GM21723 (cell line): ENCODE measurements around the gene SEPTIN2.
"Not testable (repeated sequence)": the region's sequence is repeated elsewhere in the genome, so short reads cannot be mapped to it uniquely, and the experiment has no call there.

Source experiments
- ATAC-seq: cut with Tn5 transposase; IDR thresholded peaks from one replicate; pipeline ENCODE4 v1.9.1; 2021; ENCODE audit warnings: mild to moderate bottlenecking, moderate library complexity; ENCODE audit not compliant: unreplicated experiment

SEPTIN2 gene

DNA sequence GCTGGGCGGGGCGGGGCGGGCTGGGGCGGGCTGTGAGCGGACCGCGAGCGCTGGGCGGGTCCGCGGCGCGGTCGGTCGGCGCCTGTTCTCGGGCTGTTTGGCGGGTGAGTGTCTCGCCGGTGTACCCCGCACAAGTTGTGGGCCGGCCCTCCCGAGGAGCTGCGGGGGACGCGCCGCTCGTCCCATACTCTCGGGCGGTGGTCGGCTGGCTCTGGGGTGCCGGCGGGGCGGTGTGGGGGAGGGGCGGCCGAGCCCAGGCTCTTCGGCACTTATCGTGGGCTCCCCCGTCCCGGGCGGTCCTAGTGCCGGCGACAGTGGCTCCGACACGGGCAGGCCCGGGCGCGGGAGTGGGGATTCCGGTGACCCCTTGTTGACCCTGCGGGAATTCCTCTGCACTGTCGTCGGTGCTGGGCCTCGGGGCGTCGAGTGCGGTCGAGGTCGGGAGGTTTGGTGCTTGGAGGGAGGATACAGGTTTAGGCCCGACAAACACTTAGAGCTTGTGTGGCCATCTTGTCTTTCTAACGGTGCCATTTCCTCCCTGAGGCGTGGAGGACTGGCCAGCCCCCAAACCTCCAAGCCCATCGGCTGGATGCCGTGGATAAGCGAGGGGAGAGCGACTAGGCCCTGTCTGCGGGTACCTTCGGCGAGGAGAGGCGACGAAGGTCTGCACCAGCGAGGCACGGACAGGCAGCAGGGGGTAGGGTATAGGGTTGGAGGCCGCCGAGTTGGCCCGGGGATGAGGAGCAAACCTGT, at the start of gene SEPTIN2:
Gene SEPTIN2 (plus strand): TSS at position 47 of the 753 bp plus-strand sequence. CDS start 8,308 bp downstream, outside the sequence.
- peak; percentile 43 for ATAC-seq

DNA sequence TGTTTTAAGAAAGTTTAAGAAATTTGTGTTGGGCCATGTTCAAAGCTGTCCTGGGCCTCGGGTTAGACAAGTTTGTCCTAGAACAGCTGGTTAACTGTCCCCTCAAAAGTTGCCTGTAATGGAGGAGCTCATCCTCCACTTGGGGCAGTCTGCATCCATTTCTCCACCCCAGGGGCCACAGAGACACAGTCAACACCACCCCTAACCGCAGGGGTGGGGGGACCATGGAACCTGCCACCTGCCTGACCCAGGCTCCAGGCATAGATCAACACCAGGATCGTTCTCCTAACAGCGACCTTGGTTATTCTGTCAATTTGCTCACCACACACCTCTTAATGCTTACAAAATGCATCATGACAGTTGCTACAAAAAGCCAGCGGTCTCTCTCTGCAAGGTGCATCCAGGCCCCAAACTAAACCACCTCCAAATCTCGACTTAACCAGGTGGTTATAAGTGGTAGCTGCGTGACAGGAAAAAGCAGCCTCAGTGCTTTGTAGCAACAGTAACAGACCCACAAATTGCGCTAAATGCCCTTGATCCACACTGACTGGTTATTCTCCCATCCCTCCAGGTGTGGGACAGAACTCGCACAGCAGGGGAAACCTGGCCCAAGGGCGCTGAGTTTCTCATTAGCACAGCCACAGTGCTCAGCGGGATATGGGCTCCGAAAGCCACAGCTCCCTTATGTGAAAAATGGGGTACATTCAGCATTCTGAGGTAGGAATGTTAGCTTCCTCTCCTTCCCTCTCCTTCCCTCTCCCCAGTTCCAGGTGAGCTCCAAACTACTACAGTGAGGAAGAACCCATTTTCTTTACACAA, 48.3 kb upstream of the SEPTIN2 start:
- ATAC-seq = no peak

DNA sequence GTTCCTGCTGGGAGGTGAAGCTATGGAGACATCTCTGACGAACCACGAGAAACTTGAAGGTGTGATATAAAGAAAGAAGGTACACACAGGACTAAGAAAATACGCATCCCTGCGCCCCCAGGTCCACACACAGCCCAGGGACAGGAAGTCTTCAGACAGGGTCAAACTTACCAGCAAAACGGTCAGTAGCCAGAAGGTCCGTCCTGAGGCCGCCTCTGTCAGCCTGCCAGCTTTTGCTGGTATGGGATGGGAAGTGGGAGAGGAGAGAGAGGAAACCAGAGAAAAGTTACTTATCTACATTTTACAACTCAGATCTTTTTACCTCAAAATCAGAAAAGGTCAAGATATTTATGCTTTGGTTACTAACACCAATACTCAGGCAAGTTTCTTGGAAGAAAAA, 47.4 kb upstream of the SEPTIN2 start:
- ATAC-seq = no peak

DNA sequence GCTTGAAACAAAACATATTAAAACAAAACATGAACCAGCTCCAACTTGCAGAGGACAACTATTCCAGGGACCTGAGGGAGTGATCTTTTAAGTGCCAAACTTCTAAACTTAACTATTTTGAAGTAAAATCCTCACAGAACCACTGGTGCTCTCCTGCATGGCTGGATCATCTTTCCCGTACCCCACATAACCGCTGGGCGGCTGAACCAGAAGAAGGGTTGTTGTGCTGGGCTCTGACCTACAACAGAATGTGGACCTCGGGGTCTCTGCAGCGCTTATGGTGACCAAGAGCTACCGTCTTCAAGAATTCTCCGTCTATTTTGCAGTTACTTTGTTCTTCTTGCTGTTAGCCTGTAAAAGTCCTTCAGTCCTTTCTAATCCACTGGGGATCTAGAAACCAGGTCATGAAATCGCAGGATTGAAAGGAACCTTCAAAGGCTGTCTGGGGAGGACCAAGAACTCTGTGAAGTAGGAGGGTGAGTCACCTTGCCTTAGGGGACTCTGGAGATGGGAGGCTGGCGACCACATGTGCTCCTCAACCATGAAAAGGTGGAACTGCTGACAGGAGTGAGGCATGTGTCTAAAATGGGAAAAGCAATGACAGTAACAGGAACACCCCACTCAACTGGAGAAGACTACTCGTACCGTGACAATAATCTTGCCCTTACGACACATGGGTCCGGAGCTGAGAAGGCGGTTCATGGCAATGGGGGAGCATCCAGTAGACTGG, 46.8 kb upstream of the SEPTIN2 start:
- ATAC-seq = no peak

DNA sequence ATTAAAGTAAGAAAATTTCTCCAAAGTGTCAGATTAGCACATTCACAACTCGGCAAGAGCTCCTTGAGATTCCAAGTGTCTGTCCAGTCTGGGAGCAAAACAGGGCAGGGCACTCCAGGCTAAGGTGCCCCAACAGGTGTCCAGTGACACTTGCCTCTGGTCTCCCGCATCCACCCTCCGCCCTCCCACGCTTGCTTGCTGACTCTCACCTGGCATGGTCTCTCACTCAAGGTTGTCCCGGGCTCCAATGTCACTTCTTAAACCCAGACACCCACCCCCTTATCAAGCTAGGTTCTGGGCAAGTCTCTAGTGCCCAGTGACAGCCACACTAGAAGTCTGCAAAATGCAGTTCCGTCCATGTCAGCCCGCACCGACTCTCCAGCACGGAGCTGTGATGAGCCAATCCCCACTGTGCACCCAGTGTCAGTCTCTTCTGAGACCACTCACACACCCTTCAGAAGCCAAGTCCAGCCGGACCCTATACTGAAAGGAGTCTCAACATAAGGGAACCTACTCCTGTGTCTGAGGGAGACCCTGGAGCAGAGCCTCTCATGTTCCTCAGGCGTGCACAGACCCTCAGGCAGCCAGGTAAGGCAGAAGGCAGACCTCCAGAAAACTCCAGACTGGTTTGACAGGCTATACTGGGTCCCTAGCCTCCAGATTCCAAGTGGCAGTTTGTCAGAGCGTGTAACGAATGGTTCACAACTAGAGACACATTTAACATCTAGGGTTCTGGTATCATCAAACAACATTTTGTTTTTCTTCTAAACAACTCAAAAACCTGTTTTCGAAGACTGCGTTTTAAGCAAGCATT, 45.8 kb upstream of the SEPTIN2 start:
- no peak for ATAC-seq

DNA sequence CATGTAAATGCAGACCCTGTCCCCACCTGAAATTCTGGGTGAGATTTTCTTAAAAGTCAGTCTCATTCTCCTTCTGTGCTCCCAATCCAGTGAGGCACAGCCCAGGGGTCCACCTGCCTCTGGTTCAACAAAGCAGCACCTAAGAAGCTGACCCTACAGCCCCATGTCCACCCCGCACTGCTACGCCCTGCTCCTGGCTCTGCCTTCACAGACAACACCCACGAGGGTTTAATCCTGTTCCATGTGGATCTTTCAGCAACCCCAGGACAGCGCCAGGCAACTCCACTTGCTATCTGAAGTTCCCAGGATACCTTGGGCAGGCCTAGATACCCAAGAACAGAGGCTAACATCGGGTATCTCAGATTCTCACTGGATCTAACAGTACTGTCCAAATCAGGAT, 45.2 kb upstream of the SEPTIN2 start:
- ATAC-seq = no peak

DNA sequence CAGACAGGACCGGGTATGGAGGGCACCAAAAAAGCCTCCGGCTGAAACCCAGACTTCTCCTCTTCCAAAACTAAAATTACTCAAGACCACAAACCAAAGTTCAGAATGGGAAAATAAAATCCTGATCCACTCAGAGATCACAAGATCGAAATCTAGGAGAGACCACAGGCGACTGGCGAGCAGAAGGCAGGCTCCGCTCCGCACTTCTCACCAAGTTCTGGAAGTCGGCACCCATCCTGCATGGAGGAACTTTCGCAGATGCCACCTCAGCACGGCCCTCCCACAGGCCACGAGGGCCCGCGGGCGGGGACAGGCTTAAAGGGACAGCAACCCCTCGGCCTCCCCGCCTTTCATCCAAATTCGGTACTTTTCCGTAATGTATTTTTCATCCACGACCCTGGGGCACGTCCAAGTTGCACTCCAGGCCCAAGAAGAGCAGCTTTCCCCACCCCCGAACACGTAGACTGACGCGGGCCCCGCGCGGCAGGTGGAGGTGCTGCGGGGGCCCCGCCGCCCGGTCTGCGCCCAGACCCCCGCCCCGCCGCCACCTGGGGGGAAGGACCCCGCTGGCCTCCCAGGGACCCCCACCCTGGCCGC, 43.9 kb upstream of the SEPTIN2 start:
- ATAC-seq = peak; percentile 65

DNA sequence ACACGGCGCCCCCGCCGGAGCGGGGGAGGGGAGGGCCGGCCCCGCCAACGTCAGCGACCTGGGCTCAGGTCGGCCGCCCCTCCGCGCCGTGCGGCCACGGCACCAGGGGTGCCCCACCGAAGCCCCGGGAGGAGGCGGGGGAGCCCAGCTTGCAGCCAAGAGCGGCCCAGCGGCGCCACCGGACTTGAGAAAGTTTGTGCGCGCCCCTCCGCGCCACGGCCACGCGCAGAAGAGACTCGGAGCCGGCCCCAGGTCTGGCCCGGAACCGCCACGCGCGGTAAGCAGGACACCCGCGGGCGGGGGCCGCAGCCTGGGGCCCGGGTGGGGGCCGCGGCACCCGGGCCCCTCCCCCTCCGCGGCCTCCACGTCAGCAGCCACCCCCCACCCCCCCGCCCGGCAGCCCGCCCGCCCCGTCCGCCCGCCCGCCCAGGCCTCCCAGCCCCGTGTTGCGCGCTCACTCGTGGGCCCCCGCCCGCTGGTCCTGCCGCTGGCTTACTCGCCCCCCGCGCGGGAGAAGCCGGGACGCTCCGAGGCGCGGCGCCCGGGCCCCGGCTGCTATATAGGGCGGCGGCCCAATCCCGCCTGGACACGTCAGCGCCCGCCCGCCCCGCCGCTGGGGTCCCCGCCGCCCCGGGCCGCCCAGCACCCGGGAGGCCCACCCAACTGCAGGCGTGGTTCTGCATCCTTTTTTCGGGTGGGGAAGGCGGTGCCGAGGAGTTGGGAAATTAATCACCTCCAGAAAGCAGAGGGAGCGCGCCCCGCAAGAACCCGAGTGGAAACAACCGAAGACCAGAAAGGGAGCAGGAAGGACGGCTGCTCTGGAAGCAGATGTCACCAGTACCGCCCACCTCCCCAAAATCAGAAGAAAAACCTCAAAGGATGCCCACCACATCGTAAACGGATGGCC, 43.2 kb upstream of the SEPTIN2 start:
- peak; percentile 41 for ATAC-seq

DNA sequence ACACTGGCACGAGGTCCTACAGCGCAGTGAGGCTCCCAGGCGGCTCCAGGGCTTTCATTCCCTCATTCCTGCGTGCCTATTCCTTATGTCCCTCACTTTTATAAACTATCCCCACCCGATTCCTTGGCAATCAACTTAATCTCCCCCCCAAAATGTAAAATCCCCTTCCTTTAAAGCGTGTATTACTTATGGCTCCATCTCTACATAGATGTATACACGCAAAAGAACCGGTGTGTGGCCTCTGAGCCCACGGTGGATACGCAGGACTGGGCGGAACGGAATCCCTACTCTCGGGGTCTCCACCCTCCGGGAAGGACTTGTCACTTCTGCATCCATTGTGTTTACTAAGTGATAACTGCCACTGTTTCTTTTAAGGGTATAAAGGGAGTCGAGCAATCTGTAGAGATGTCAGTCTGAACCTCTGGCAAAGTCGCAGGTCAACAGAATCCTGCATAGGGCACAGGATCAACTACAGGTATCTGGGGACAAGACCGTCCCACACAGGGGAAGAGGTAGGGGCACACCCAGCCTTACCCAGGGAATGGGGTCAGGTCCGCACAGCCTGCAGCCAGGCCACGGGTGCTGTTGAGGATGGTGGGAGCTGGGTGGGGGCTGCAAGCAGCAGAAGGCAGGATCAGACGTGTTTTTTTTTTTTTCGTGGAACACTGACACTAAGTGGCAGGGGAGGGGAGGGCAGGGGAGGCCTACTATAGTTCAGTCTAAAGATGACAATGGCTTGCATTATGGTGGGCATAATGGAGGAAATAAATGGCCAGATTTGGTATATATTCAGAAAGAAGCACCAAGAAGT, 42.3 kb upstream of the SEPTIN2 start:
- ATAC-seq = no peak

DNA sequence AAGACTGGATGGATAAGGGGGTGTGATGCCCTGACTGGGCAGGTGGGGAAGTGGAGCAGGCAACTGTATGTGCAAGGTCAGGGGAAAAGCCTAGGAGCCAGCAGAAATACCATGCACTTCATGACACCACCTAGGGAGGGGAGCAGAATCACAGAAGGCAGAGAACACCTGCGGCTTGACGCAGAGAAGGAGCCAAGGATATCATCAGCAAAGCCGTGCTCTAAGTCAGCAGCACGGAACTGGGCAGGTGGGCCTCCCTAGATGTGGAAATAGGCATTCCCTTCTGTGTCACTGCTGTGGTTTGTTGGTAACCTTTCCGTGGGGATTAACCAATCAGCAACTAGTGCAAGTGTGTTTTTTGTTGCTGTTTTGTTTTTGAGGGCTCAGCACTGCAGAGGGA, 41.6 kb upstream of the SEPTIN2 start:
- ATAC-seq = no peak

DNA sequence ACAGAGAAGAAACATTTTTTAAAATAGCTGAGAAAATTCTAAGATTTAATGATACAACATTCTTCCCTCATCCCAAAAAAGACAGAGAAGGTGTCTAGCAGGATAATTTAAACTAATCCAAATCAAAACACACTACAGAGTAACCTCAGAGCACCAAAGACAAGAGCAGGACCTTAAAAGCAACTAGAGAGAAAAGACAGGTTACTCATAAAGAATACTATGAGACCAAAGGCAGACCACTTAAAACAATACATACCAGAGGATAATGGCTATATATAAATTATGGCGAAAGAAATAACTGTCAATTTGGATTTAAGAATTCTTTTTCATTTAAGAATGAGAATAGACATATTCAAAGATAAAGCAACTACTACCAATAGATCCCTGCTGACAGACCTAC, 40.2 kb upstream of the SEPTIN2 start:
- ATAC-seq = no peak

DNA sequence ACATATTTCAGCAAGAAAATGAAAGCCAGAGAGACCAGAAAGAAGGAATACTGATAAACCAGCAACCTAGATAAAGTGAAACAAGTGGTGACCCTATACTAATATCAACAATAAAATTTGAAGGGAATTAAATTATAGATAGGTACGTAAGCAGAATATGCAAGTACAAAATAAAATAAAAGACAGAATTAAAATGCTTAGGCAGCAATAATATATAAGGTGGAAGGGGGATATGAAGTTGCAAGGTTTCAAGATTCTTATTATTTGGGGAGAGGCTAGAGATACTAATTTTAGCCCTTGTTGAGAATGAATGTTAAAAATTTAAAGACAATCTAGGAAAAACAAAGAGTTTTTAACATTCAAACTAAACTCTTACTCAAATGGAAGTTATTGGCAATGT, 39.8 kb upstream of the SEPTIN2 start:
- ATAC-seq = no peak

DNA sequence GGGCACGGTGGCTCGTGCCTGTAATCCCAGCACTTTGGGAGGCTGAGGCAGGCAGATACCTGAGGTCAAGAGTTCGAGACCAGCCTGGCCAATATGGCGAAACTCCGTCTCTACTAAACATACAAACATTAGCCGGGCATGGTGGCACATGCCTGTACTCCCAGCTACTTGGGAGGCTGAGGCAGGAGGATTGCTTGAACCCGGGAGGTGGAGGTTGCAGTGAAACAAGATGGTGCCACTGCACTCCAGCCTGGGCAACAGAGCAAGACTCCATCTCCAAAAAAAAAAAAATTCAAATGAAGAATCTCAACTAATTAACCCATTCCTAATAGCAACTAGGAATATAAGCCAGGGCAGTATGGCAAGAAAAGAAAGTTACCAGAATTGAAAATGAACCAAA, 37.4 kb upstream of the SEPTIN2 start:
- not testable (repeated sequence) for ATAC-seq

DNA sequence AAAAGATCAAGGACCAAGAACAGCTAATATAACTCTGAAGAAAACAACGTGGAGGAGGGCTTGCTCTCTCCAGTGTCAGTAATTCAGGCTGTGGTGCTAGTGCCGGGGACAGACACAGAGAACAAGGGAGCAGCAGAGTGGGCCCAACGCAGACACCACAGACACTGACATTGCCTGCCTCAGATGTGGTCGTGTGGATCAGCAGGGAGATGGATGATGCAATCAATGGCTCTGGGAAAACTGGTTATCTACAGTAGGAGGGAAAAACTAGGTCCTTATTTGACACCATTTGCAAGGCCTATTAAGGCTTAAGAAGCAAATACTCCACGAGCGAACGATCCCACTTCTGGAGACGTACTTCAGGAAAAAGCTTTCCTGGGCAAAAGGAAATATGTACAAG, 36.3 kb upstream of the SEPTIN2 start:
- no peak for ATAC-seq

DNA sequence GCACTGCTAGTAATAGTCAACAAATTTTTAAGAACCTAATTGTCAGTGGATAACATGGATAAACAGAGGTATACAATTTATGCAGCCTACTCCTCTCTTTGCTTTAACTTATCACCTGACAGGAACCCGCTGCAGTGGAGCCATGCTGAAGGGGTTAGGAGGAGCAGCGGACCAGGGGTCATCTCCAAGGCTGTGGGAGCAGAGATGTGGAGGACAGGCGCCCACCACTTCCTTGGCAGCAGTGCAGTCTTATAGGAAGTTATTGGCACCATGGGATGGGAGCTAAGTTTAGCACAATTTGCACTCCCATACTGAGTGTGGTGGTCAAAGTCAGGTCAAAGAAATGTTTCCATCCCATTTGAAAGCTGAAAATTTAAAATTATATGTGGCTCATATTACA, 35.9 kb upstream of the SEPTIN2 start:
- no peak for ATAC-seq

DNA sequence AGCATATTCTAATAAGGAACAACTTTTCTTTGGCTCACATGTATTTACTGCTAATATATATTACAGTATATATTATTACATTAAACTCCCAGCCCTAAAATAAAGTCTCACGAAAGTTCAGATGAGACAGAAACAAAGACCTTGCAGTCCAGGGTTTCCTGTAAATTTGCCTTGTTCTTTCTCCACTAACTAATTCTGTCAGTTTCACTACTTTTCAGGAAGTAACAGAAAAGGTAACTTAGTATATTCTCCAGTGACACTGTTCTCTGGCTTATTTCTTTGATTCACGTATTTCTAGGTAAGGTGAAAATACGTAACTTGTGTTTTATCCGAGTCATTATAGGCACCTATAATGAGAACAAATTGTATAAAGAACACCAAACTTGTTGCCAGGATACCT, 35.4 kb upstream of the SEPTIN2 start:
- ATAC-seq = no peak

DNA sequence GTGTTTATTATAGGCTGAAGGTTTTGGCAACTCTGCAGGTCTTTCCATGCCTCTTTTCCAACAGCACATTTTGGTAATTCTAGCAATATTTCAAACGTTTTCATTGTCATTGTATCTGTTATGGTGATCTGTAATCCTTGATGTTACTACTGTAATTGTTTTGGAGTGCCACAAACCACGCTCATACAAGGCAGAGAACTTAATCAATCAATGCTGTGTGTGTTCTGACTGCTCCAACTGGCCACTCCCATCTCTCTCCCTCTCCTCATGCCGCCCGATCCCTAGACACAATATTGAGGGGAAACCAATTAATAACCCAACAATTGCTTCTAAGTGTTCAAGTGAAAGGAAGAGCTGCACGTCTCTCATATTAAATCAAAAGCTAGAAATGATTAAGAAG, 33.2 kb upstream of the SEPTIN2 start:
- ATAC-seq = no peak

DNA sequence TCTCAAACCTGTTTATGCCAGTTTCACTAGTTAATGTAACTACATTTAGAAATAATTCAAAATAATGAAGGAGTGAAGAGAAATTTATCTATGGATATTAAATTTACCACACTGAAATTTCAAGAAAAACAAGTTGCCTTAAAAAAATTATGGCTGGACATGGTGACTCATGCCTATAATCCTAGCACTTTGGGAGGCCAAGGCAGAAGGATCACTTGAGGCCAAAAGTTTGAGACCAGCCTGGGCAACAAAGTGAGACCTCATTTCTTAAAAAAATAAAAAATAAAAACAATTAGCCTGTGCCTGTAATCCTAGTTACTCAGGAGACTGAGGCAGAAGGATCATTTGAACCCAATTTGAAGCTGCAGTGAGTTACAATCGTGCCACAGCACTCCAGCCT, 30.1 kb upstream of the SEPTIN2 start:
- no peak for ATAC-seq
